ENCODE data around the gene SMC3.

DNA sequence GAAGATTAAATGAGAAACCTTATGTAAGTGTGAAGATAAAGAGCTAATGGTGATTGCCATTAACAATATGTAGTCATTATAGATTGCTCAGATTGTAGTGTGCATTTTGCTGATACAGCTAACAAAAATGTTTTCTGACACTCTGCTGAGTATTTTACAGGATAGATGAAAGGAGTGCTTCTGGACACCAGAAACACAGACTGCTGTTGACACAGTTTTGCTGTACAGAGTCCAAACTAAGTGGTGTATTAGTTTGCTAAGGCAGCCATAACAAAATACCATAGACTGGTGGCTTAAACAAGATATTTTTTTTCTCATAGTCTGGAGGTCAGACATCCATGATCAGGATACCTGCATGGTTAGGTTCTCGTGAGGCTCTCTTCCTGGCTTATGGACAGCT lies 2.2 kb downstream of the SMC3 start:
- TF ChIP-seq, protein P1, sequence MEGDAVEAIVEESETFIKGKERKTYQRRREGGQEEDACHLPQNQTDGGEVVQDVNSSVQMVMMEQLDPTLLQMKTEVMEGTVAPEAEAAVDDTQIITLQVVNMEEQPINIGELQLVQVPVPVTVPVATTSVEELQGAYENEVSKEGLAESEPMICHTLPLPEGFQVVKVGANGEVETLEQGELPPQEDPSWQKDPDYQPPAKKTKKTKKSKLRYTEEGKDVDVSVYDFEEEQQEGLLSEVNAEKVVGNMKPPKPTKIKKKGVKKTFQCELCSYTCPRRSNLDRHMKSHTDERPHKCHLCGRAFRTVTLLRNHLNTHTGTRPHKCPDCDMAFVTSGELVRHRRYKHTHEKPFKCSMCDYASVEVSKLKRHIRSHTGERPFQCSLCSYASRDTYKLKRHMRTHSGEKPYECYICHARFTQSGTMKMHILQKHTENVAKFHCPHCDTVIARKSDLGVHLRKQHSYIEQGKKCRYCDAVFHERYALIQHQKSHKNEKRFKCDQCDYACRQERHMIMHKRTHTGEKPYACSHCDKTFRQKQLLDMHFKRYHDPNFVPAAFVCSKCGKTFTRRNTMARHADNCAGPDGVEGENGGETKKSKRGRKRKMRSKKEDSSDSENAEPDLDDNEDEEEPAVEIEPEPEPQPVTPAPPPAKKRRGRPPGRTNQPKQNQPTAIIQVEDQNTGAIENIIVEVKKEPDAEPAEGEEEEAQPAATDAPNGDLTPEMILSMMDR (conservative IDR thresholded peaks at IDR 0.05; ENCODE audit: low read length) = no peak
- TF ChIP-seq EZH2phosphoT487 (IDR thresholded peaks at IDR 0.05; ENCODE audit: borderline replicate concordance, low read depth, low read length) = no peak

Measured in OCI-LY7 (cell line).